GM18511 (cell line): ENCODE data around the gene DZIP1L.
A peak's percentile ranks its signal among the peaks of the same experiment; 100 is the strongest.
"Not testable (repeated sequence)": the region's sequence is repeated elsewhere in the genome, so short reads cannot be mapped to it uniquely, and the experiment has no call there.

Experiments
- ATAC-seq: cut with Tn5 transposase; IDR thresholded peaks from one replicate; pipeline ENCODE4 v1.9.1; 2021; ENCODE audit warnings: mild to moderate bottlenecking, moderate library complexity; ENCODE audit not compliant: unreplicated experiment

DZIP1L gene

GRCh38 chr3:138118612-138119422 lies 3.4 kb upstream of the DZIP1L start:
- ATAC-seq, result peak; percentile 76

GRCh38 chr3:138114431-138114918 lies 933 bp downstream of the DZIP1L start:
- no peak for ATAC-seq

- no peak for ATAC-seq
These were observed 2.1 kb downstream of the DZIP1L start for GRCh38 chr3:138113326-138113725.

- no peak for ATAC-seq
These were observed 3.0 kb downstream of the DZIP1L start for GRCh38 chr3:138112362-138112761.

- no peak for ATAC-seq
These were observed 9.8 kb downstream of the DZIP1L start for GRCh38 chr3:138105598-138105997.

- no peak for ATAC-seq
These were observed 11.9 kb downstream of the DZIP1L start for GRCh38 chr3:138103466-138103865.

GRCh38 chr3:138101351-138101940 lies 14.0 kb downstream of the DZIP1L start:
- not testable (repeated sequence) for ATAC-seq

- ATAC-seq, result no peak
These were observed 16.0 kb downstream of the DZIP1L start for GRCh38 chr3:138099417-138099816.

GRCh38 chr3:138097192-138098172 lies 17.9 kb downstream of the DZIP1L start:
- peak; percentile 51 for ATAC-seq

GRCh38 chr3:138093721-138094120 lies 21.7 kb downstream of the DZIP1L start:
- no peak for ATAC-seq

- no peak for ATAC-seq
These were observed 23.4 kb downstream of the DZIP1L start for GRCh38 chr3:138092023-138092422.

- no peak for ATAC-seq
These were observed 26.3 kb downstream of the DZIP1L start for GRCh38 chr3:138089091-138089490.

GRCh38 chr3:138085745-138086144 lies 29.7 kb downstream of the DZIP1L start:
- not testable (repeated sequence) for ATAC-seq

GRCh38 chr3:138084196-138084595 lies 31.2 kb downstream of the DZIP1L start:
- no peak for ATAC-seq

- ATAC-seq, result no peak
These were observed 32.4 kb downstream of the DZIP1L start for GRCh38 chr3:138082992-138083386.

- no peak for ATAC-seq
These were observed 33.1 kb downstream of the DZIP1L start for GRCh38 chr3:138082085-138082991.

GRCh38 chr3:138081371-138082084 lies 33.9 kb downstream of the DZIP1L start:
- no peak for ATAC-seq

- ATAC-seq, result no peak
These were observed 35.5 kb downstream of the DZIP1L start for GRCh38 chr3:138079901-138080300.

GRCh38 chr3:138078901-138079344 lies 36.5 kb downstream of the DZIP1L start:
- ATAC-seq, result no peak
